ENCODE data around the gene CAMK2N1. TPM values are rescaled to one million over a fixed set of nuclear protein-coding genes. Genes with fewer than 3 reads are reported as not detected.
A peak's percentile ranks its signal among the peaks of the same experiment; 100 is the strongest.

CAMK2N1 gene
- total and polyA plus RNA-seq, 2 of the 8 experiments (the other 6 are each of a cell fraction or from before 2014, with no cell fraction given), result 2.3 to 5.6 TPM

GRCh38 chr1:20493839-20494608, 8.0 kb upstream of the CAMK2N1 start (continued):
- no peak for TF ChIP-seq CHD7 (IDR thresholded peaks at IDR 0.05; ENCODE audit: insufficient replicate concordance, low read length)
- TF ChIP-seq RAD21 (IDR thresholded peaks at IDR 0.05 in 1 of 2, conservative IDR thresholded peaks at IDR 0.05 in 1 of 2; ENCODE audit: low read depth in 2 of 2, low read length in 2 of 2), result peak; percentile 99 to 100
- TF ChIP-seq HDAC2 (IDR thresholded peaks at IDR 0.05; ENCODE audit: borderline replicate concordance in 1 of 2, low read depth in 2 of 2, low read length in 2 of 2), result 0 out of 4 replicates have a peak, but pooled peaks of 1 of the 2 experiments have one; percentile 85
- no peak for TF ChIP-seq SRF (IDR thresholded peaks at IDR 0.05; ENCODE audit: low read depth, low read length)
- TF ChIP-seq HDAC6 (IDR thresholded peaks at IDR 0.05; ENCODE audit: low read depth, low read length), result no peak
- 0 out of 3 replicates have a peak, but pooled peaks of 1 of the 2 experiments have one; percentile 14 for TF ChIP-seq EP300 (IDR thresholded peaks at IDR 0.05; ENCODE audit: borderline replicate concordance in 1 of 2, low read depth in 2 of 2, low read length in 2 of 2)
- TF ChIP-seq RFX5 (IDR thresholded peaks at IDR 0.05; ENCODE audit: borderline replicate concordance, low read depth, low read length), result no peak
- peak; percentile 27; the same call in 1 of the 2 replicates for TF ChIP-seq BACH1 (IDR thresholded peaks at IDR 0.05; ENCODE audit: low read length)

All from H1 (cell line).